ENCODE results near the gene CNPY2.
"Not testable (repeated sequence)": the region's sequence is repeated elsewhere in the genome, so short reads cannot be mapped to it uniquely, and the experiment has no call there.

Gene CNPY2

DNA sequence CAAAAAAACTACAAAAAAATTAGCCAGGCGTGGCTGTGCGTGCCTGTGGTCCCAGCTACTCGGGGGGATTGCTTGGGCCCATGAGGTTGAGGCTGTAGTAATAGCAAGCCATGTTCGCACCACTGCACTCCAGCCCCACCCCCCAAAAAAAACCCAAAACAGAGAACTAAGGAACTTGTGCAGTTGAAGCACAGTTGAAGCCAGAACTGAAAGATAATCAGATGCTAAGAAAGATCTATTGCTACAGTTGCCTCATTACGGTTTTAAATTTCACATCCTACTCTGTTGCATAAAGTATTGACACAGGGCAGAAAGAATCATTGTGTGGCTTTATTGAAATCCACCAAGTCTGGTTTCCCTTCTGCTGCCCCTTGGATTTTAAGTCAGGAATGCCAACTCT, 19.5 kb downstream of the CNPY2 start:
- H2AFZ ChIP-seq (ENCODE audit: low read depth, low read length) = no peak overlapping the region
- H3K9ac ChIP-seq (ENCODE audit: low read length) = peak overlapping the region; percentile 24
- TF ChIP-seq EZH2phosphoT487 (IDR thresholded peaks at IDR 0.05; ENCODE audit: low read depth) = no peak
- no peak for TF ChIP-seq CTCF (IDR thresholded peaks at IDR 0.05; ENCODE audit: low read depth, low read length)
- peaks cover 40% of the 10 kb centered on the region for H3K4me1 ChIP-seq (ENCODE audit: low read length)
- H4K20me1 ChIP-seq (ENCODE audit: insufficient read depth, low read length) = 0 out of 2 replicates have a peak, but pooled peaks cover 3% of the 10 kb centered on the region
- H3K9me3 ChIP-seq (ENCODE audit: insufficient read depth, low read length) = no peaks in the 10 kb centered on the region
- H3K4me2 ChIP-seq (ENCODE audit: low read length) = peak overlapping the region; percentile 71
- H3K27me3 ChIP-seq (ENCODE audit: low read depth, low read length) = no peaks in the 10 kb centered on the region
- H3K27ac ChIP-seq (ENCODE audit: low read length) = peak overlapping the region; percentile 81
- peak overlapping the region; percentile 43 for H3K4me3 ChIP-seq (ENCODE audit: low read length)
- peaks cover 18% of the 10 kb centered on the region for H3K36me3 ChIP-seq (replicated peaks; ENCODE audit: low read depth, low read length)
- peaks cover 88% of the 10 kb centered on the region for H3K79me2 ChIP-seq (ENCODE audit: low read length)

DNA sequence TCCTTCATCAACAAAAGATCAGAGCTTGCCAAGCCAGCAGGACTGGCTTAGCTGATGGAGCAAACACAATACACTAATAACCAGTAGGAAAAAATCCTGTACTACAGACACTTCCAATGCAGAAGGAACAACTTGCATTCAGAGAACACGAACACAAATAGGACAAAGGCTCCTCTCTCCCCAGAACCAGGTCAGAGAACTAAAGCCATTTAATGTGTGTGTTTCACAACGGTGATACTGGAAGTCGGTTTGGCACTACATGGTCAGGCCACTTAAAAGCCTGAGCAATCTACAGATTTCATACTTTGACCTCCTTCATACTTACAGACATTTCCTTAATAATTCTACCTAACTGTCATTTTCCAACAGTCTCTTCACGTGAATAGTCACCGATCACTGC, 22.0 kb downstream of the CNPY2 start:
- no peak overlapping the region for H3K27ac ChIP-seq (ENCODE audit: low read length)
- 0 out of 2 replicates have a peak, but pooled peaks cover 3% of the 10 kb centered on the region for H4K20me1 ChIP-seq (ENCODE audit: insufficient read depth, low read length)
- H3K4me2 ChIP-seq (ENCODE audit: low read length) = no peak overlapping the region
- H3K4me3 ChIP-seq (ENCODE audit: low read length) = no peak overlapping the region
- H3K27me3 ChIP-seq (ENCODE audit: low read depth, low read length) = no peaks in the 10 kb centered on the region
- no peak for TF ChIP-seq CTCF (IDR thresholded peaks at IDR 0.05; ENCODE audit: low read depth, low read length)
- no peak for TF ChIP-seq EZH2phosphoT487 (IDR thresholded peaks at IDR 0.05; ENCODE audit: low read depth)
- no peak overlapping the region for H3K9ac ChIP-seq (ENCODE audit: low read length)
- peaks cover 24% of the 10 kb centered on the region for H3K36me3 ChIP-seq (replicated peaks; ENCODE audit: low read depth, low read length)
- peaks cover 27% of the 10 kb centered on the region for H3K4me1 ChIP-seq (ENCODE audit: low read length)
- peaks cover 93% of the 10 kb centered on the region for H3K79me2 ChIP-seq (ENCODE audit: low read length)
- no peak overlapping the region for H2AFZ ChIP-seq (ENCODE audit: low read depth, low read length)
- H3K9me3 ChIP-seq (ENCODE audit: insufficient read depth, low read length) = no peaks in the 10 kb centered on the region

DNA sequence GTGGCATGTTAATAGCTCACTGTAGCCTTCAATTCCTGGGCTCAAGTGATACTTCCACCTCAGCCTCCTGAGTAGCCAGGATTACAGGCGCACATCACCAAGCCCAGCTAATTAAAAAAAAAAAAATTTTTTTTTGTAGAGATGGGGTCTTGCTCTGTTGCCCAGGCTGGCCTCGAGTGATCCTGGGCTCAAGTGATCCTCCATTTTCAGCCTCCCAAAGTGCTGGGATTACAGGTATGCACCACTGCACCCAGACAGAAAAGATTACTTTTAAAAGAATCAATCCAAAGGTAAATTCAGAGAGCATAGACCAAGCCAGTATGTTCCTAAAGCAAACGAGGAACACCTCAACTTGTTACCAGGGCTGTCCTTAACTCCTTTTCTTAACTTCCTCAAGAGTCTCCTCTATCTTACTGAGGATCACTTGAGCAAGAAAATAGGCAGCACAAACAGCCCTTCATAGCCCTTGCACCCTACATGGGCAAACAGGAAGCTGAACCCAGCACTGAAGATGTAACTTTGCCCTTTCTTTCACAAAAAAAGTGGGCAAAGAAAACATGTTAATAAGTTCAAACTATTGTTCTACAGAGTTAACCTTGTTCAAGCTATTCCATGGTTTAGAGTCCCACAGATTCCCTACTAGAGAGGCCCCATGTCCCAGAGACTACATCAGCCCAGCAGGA, 26.9 kb downstream of the CNPY2 start:
- Histone ChIP-seq H3K4me2 (ENCODE audit: low read length) (no peak overlapping the region), H3K9me3 (ENCODE audit: insufficient read depth, low read length) (no peaks in the 10 kb centered on the region), H3K27me3 (ENCODE audit: low read depth, low read length) (no peaks in the 10 kb centered on the region), H2AFZ (ENCODE audit: low read depth, low read length) (no peak overlapping the region), H3K4me3 (ENCODE audit: low read length) (no peak overlapping the region), H3K4me1 (ENCODE audit: low read length) (no peaks in the 10 kb centered on the region), H3K36me3 (replicated peaks; ENCODE audit: low read depth, low read length) (peaks cover 24% of the 10 kb centered on the region), H4K20me1 (ENCODE audit: insufficient read depth, low read length) (no peaks in the 10 kb centered on the region), H3K27ac (ENCODE audit: low read length) (no peak overlapping the region), H3K9ac (ENCODE audit: low read length) (no peak overlapping the region), H3K79me2 (ENCODE audit: low read length) (peaks cover 53% of the 10 kb centered on the region)
- TF ChIP-seq CTCF (IDR thresholded peaks at IDR 0.05; ENCODE audit: low read depth, low read length) (no peak), EZH2phosphoT487 (IDR thresholded peaks at IDR 0.05; ENCODE audit: low read depth) (no peak)

GRCh38 chr12:56286044-56286830, 29.6 kb downstream of the CNPY2 start:
- TF ChIP-seq CTCF (IDR thresholded peaks at IDR 0.05; ENCODE audit: low read depth, low read length) = no peak
- TF ChIP-seq EZH2phosphoT487 (IDR thresholded peaks at IDR 0.05; ENCODE audit: low read depth) = no peak

GRCh38 chr12:56284263-56284662, 31.5 kb downstream of the CNPY2 start:
- H3K9me3 ChIP-seq (ENCODE audit: insufficient read depth, low read length); H3K9ac ChIP-seq (ENCODE audit: low read length); H3K4me3 ChIP-seq (ENCODE audit: low read length); H4K20me1 ChIP-seq (ENCODE audit: insufficient read depth, low read length); H2AFZ ChIP-seq (ENCODE audit: low read depth, low read length); H3K27ac ChIP-seq (ENCODE audit: low read length); H3K4me2 ChIP-seq (ENCODE audit: low read length); H3K4me1 ChIP-seq (ENCODE audit: low read length); H3K27me3 ChIP-seq (ENCODE audit: low read depth, low read length): not testable (repeated sequence)
- Histone ChIP-seq H3K36me3 (replicated peaks; ENCODE audit: low read depth, low read length) (peaks cover 32% of the 10 kb centered on the region), H3K79me2 (ENCODE audit: low read length) (peaks cover 14% of the 10 kb centered on the region)

More at GRCh38 chr12:56286044-56286830, 29.6 kb downstream of the CNPY2 start:
- Histone ChIP-seq H3K4me2 (ENCODE audit: low read length) (no peak overlapping the region), H3K27ac (ENCODE audit: low read length) (no peak overlapping the region), H3K79me2 (ENCODE audit: low read length) (peaks cover 32% of the 10 kb centered on the region), H3K9ac (ENCODE audit: low read length) (no peak overlapping the region), H3K27me3 (ENCODE audit: low read depth, low read length) (no peaks in the 10 kb centered on the region), H3K4me1 (ENCODE audit: low read length) (no peaks in the 10 kb centered on the region), H3K36me3 (replicated peaks; ENCODE audit: low read depth, low read length) (peaks cover 32% of the 10 kb centered on the region), H4K20me1 (ENCODE audit: insufficient read depth, low read length) (no peaks in the 10 kb centered on the region), H2AFZ (ENCODE audit: low read depth, low read length) (no peak overlapping the region), H3K9me3 (ENCODE audit: insufficient read depth, low read length) (no peaks in the 10 kb centered on the region), H3K4me3 (ENCODE audit: low read length) (no peak overlapping the region)
